PC-9 (cell line): ENCODE measurements around the gene REEP3. TPM values are rescaled to one million over a fixed set of nuclear protein-coding genes. Genes with fewer than 3 reads are reported as not detected.
"Not testable (repeated sequence)": the region's sequence is repeated elsewhere in the genome, so short reads cannot be mapped to it uniquely, and the experiment has no call there.

Experiments used
- BruUV-seq: library from RNA; stranded (reverse); fragments of 400-500 nt; replicated peaks from 2 replicates; lab custom pipeline; 2021; lab: Mats Ljungman, UMichigan
- CTCF ChIA-PET: fragments of 300-600 bp; sonication (Branson Sonifier 250); formaldehyde crosslinking; loops from one replicate; lab custom pipeline; 2022; ENCODE audit warnings: antibody characterized with exemption; lab: Charles Lee
- POLR2A ChIA-PET: fragments of 300-600 bp; sonication (Branson Sonifier 250); formaldehyde crosslinking; loops from one replicate; lab custom pipeline; 2022; ENCODE audit warnings: antibody characterized with exemption; ENCODE audit not compliant: unreplicated experiment; lab: Charles Lee
- DNase-seq, 2 experiments: peaks; one replicate each; pipeline versions ENCODE4 v3.0.0 to v3.0.0-alpha.2; 2015 to 2022; ENCODE audit warnings: mixed read lengths in 1 of 2
- H2AFZ ChIP-seq: fragments of 200-600 bp; sonication (generic); 2 replicates; pipeline ENCODE4 v1.8.1; 2017; ENCODE audit warnings: antibody characterized with exemption
- H3F3A ChIP-seq: fragments of 200-600 bp; sonication (generic); 2 replicates; pipeline ENCODE4 v1.8.1; 2017; ENCODE audit warnings: antibody characterized with exemption, mild to moderate bottlenecking, low read depth; ENCODE audit not compliant: insufficient read depth
- H3K27ac ChIP-seq: fragments of 200-600 bp; sonication (generic); 2 replicates; pipeline ENCODE4 v1.6.1; 2016; ENCODE audit warnings: mixed run types
- H3K27me3 ChIP-seq: fragments of 200-600 bp; sonication (generic); 2 replicates; pipeline ENCODE4 v1.6.1; 2016; ENCODE audit warnings: low read depth, mixed run types; ENCODE audit not compliant: insufficient read depth
- H3K36me3 ChIP-seq: fragments of 200-600 bp; sonication (generic); 2 replicates; pipeline ENCODE4 v1.6.1; 2016; ENCODE audit warnings: low read depth, mixed run types
- H3K4me1 ChIP-seq: fragments of 200-600 bp; sonication (generic); replicated peaks from 2 replicates; pipeline ENCODE4 v1.6.1; 2016; ENCODE audit warnings: mixed run types; ENCODE audit not compliant: insufficient read depth
- H3K4me2 ChIP-seq: fragments of 200-600 bp; sonication (generic); 2 replicates; pipeline ENCODE4 v1.6.1; 2017; ENCODE audit warnings: mixed run types
- H3K4me3 ChIP-seq: fragments of 200-600 bp; sonication (generic); 2 replicates; pipeline ENCODE4 v1.6.1; 2016; ENCODE audit warnings: mixed run types
- H3K79me2 ChIP-seq: fragments of 200-600 bp; sonication (generic); 2 replicates; pipeline ENCODE4 v1.6.1; 2017; ENCODE audit warnings: low read depth, mixed run types
- H3K9me2 ChIP-seq: fragments of 200-600 bp; sonication (generic); 2 replicates; pipeline ENCODE4 v1.8.1; 2017; ENCODE audit warnings: mild to moderate bottlenecking; ENCODE audit not compliant: insufficient read depth
- H3K9me3 ChIP-seq: fragments of 200-600 bp; sonication (generic); 2 replicates; pipeline ENCODE4 v1.8.1; 2016; ENCODE audit warnings: low read depth; ENCODE audit not compliant: insufficient read depth
- H4K20me1 ChIP-seq: fragments of 200-600 bp; sonication (generic); 2 replicates; pipeline ENCODE4 v1.8.1; 2017; ENCODE audit not compliant: insufficient read depth
- EZH2 ChIP-seq: fragments of 200-600 bp; sonication (generic); IDR thresholded peaks from 2 replicates; pipeline ENCODE4 v1.8.0; 2017; ENCODE audit warnings: antibody characterized with exemption, low read depth
- intact Hi-C: fragments of 100-400 bp; cut with micrococcal nuclease; formaldehyde crosslinking; loops from one replicate; pipeline ENCODE4 v1.10.0; 2022; ENCODE audit not compliant: unreplicated experiment
- total RNA-seq: library from RNA; stranded (reverse); gene quantifications from 2 replicates; pipeline ENCODE4 v1.2.3, GENCODE V29; 2021
- TF ChIP-seq, protein P1 (sequence below): fragments of 200-600 bp; sonication (generic); conservative IDR thresholded peaks from 2 replicates; pipeline ENCODE4 v1.6.1; 2017; ENCODE audit warnings: mixed run types, antibody characterized with exemption, mild to moderate bottlenecking, moderate library complexity

REEP3 gene
- total RNA-seq, 1 experiment from 2014 or later: 56.4 TPM

DNA sequence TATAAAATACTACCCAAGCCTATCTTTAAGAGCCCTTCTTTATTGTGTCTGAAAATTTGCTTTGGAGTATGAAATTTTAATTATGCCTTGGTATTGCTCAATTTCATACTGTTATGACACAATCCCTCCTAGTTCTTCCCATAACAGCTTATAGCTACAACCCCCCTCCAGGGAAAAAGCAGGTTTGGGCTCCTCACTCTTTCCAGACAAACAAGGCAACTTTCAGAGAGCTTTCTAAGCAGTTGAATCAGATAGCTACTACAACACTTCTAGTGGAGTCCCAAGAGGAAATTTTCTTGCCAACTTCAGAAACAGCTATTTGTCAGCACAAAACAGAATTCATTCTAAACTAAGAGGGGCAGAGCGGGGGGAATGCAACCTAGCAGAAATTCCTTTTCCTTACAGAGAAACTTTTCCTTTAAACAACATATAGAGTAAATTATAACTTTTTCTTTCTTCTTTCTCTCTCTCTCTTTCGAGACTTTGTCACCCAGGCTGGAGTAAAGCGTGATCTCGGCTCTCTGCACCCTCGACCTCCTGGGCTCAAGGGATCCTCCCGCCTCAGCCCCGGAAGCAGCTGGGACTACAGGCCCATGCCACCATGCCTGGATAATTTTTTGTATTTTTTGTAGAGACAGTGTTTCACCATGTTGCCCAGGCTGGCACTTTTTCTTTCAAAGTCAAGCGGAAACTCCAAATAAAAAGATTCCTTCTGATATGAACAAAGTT is 29.4 kb upstream of the REEP3 start:
- Histone ChIP-seq H3K4me2 (0 out of 2 replicates have a peak overlapping the region, but pooled peaks have one; percentile 11), H4K20me1 (no peaks in the 10 kb centered on the region), H3K4me3 (no peak overlapping the region), H3K36me3 (no peaks in the 10 kb centered on the region), H3K79me2 (peaks cover 62% of the 10 kb centered on the region), H3K9me2 (no peaks in the 10 kb centered on the region), H3K4me1 (peaks cover 19% of the 10 kb centered on the region), H3K9me3 (no peaks in the 10 kb centered on the region), H3K27ac (peak overlapping the region; percentile 39; the same call in 1 of the 2 replicates), H2AFZ (no peak overlapping the region), H3F3A (peaks cover 11% of the 10 kb centered on the region; the same call in 1 of the 2 replicates), H3K27me3 (no peaks in the 10 kb centered on the region)
- CTCF ChIA-PET: interaction anchor here (0.6 kb wide), 1 partner anchor 23 kb away, joined by 3 read pairs; no protein-coding TSS in a partner anchor
- POLR2A ChIA-PET: interaction anchor here (0.6 to 0.7 kb wide), 5 partner anchors 9 to 282 kb away, joined by 3 to 7 read pairs (median 3); no protein-coding TSS in a partner anchor
- DNase-seq: peak; percentile 19 to 37
- intact Hi-C loops: no loop called here
- BruUV-seq: no TSS peak
- no peak for TF ChIP-seq EZH2
- TF ChIP-seq, protein P1, sequence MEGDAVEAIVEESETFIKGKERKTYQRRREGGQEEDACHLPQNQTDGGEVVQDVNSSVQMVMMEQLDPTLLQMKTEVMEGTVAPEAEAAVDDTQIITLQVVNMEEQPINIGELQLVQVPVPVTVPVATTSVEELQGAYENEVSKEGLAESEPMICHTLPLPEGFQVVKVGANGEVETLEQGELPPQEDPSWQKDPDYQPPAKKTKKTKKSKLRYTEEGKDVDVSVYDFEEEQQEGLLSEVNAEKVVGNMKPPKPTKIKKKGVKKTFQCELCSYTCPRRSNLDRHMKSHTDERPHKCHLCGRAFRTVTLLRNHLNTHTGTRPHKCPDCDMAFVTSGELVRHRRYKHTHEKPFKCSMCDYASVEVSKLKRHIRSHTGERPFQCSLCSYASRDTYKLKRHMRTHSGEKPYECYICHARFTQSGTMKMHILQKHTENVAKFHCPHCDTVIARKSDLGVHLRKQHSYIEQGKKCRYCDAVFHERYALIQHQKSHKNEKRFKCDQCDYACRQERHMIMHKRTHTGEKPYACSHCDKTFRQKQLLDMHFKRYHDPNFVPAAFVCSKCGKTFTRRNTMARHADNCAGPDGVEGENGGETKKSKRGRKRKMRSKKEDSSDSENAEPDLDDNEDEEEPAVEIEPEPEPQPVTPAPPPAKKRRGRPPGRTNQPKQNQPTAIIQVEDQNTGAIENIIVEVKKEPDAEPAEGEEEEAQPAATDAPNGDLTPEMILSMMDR: no peak

DNA sequence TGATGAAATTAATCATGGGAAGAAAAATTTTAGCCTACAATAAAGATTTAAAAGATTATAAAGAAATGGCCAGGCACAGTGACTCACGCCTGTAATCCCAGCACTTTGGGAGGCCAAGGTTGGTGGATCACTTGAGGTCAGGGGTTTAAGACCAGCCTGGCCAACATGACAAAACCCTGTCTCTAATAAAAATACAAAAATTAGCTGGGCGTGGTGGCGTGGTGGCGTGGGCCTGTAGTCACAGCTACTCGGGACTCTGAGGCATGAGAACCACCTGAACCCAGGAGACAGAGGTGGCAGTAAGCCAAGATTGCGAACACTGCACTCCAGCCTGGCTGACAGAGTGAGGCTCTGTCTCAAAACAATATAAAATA is 28.9 kb upstream of the REEP3 start:
- H3K36me3 ChIP-seq, H3K9me2 ChIP-seq, DNase-seq, CTCF ChIA-PET, BruUV-seq, H3K9me3 ChIP-seq, H2AFZ ChIP-seq, H3K4me3 ChIP-seq, H4K20me1 ChIP-seq, H3K27me3 ChIP-seq, intact Hi-C loops: not testable (repeated sequence)
- Histone ChIP-seq H3K79me2 (peaks cover 64% of the 10 kb centered on the region), H3K4me2 (0 out of 2 replicates have a peak overlapping the region, but pooled peaks have one; percentile 11), H3F3A (peaks cover 11% of the 10 kb centered on the region; the same call in 1 of the 2 replicates), H3K27ac (peak overlapping the region; percentile 39; the same call in 1 of the 2 replicates), H3K4me1 (peaks cover 19% of the 10 kb centered on the region)
- POLR2A ChIA-PET: interaction anchor here (0.6 to 0.7 kb wide), 2 partner anchors 8 to 32 kb away, joined by 3 read pairs; no protein-coding TSS in a partner anchor

DNA sequence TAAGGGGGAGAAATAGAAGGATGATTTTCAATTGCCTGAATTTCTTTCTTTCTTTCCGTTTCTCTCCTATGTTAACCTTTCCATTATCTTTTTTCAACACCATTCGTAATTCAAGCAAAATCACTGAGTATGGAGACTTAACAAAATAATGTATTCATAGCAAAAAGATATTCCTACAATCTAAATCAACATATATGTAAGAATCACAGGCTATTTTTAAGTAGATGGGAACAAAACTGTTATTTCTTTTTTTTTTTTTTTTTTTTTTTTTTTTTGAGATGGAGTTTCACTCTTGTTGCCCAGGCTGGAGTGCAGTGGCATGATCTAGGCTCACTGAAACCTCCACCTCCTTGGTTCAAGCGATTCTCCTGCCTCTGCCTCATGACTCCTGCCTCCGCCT is 28.2 kb upstream of the REEP3 start:
- no peak for DNase-seq
- H4K20me1 ChIP-seq: no peaks in the 10 kb centered on the region
- ChIA-PET CTCF (interaction anchor here (0.7 kb wide), 1 partner anchor 141 kb away, joined by 4 read pairs; no protein-coding TSS in a partner anchor), POLR2A (interaction anchor here (0.6 to 0.7 kb wide), 2 partner anchors 31 to 229 kb away, joined by 3 to 8 read pairs; no protein-coding TSS in a partner anchor)
- no peaks in the 10 kb centered on the region for H3K9me2 ChIP-seq
- no TSS peak for BruUV-seq
- H3K9me3 ChIP-seq: no peaks in the 10 kb centered on the region
- no peak overlapping the region for H3K4me2 ChIP-seq
- H3K4me1 ChIP-seq: peaks cover 19% of the 10 kb centered on the region
- intact Hi-C loops: no loop called here
- H3K27me3 ChIP-seq: no peaks in the 10 kb centered on the region
- H2AFZ ChIP-seq: no peak overlapping the region
- H3F3A ChIP-seq: peaks cover 11% of the 10 kb centered on the region; the same call in 1 of the 2 replicates
- H3K4me3 ChIP-seq: no peak overlapping the region
- TF ChIP-seq, protein P1: no peak
- no peak for TF ChIP-seq EZH2
- H3K36me3 ChIP-seq: no peaks in the 10 kb centered on the region
- H3K79me2 ChIP-seq: peaks cover 65% of the 10 kb centered on the region
- H3K27ac ChIP-seq: no peak overlapping the region
